IPS-18a (cell line): Measurements from ENCODE around the gene VSIG10L2.

ENCODE experiments used
- H3K27ac ChIP-seq: one replicate; pipeline ENCODE4 v1.5.1; 2013; ENCODE audit warnings: low read length
- H3K27me3 ChIP-seq: one replicate; pipeline ENCODE4 v1.6.1; 2013; ENCODE audit warnings: mild to moderate bottlenecking, low read length; ENCODE audit not compliant: control insufficient read depth, insufficient read depth
- H3K36me3 ChIP-seq: one replicate; pipeline ENCODE4 v1.6.1; 2013; ENCODE audit warnings: low read depth, low read length; ENCODE audit not compliant: control insufficient read depth
- H3K4me1 ChIP-seq: one replicate; pipeline ENCODE4 v1.6.1; 2013; ENCODE audit warnings: low read depth, low read length; ENCODE audit not compliant: control insufficient read depth
- H3K4me3 ChIP-seq: one replicate; pipeline ENCODE4 v1.5.1; 2013; ENCODE audit warnings: low read length
- H3K9ac ChIP-seq: one replicate; pipeline ENCODE4 v1.6.1; 2013; ENCODE audit warnings: mild to moderate bottlenecking, low read length, moderate library complexity
- H3K9me3 ChIP-seq: one replicate; pipeline ENCODE4 v1.6.1; 2013; ENCODE audit warnings: low read depth, low read length; ENCODE audit not compliant: control insufficient read depth

The VSIG10L2 gene

DNA sequence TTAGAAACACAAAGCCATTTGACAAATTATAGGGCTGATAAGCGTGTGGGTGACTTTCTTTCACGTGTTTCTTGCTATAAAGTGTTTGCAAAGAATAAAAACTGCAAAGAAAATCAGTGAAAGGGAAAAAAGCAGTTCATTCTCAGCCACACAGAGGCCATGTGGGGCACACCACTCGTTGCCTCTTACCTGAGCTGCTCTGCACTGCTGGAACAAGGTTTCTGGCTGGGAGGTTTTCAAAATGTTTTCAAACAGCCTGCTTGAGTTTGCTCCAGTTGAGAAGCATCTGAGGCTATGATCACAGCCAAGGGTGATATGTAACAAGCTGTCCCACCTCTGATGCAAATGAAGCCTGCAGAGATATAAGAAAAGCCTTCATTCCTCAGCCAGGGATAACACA is 14.7 kb upstream of the VSIG10L2 start:
- Histone ChIP-seq H3K4me1 (peaks cover 20% of the 10 kb centered on the region), H3K36me3 (no peaks in the 10 kb centered on the region), H3K9me3 (no peaks in the 10 kb centered on the region), H3K27ac (no peak overlapping the region), H3K9ac (no peak overlapping the region), H3K27me3 (peaks cover 20% of the 10 kb centered on the region), H3K4me3 (no peak overlapping the region)

DNA sequence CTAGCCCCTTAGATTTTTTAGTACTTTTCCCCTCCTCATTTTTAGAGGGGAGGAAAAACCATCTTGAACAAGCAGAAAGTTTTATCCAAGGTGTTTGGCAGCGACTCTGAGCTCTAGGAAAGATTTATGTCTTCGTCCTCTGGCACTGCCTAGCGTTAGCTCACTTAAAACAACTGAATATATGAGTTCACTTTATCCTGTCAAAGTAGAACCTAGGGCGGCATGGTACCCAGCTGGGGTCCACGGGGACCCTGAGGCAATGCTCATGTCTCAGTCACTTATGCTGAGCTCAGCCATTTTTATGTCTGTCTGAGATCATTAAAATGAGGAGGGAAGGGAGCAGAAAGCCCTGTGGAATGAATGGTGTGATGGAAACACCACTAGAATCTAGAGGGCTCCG is 14.2 kb upstream of the VSIG10L2 start:
- Histone ChIP-seq H3K27me3 (peaks cover 20% of the 10 kb centered on the region), H3K9ac (no peak overlapping the region), H3K9me3 (no peaks in the 10 kb centered on the region), H3K4me1 (peaks cover 20% of the 10 kb centered on the region), H3K36me3 (no peaks in the 10 kb centered on the region), H3K27ac (no peak overlapping the region), H3K4me3 (no peak overlapping the region)

DNA sequence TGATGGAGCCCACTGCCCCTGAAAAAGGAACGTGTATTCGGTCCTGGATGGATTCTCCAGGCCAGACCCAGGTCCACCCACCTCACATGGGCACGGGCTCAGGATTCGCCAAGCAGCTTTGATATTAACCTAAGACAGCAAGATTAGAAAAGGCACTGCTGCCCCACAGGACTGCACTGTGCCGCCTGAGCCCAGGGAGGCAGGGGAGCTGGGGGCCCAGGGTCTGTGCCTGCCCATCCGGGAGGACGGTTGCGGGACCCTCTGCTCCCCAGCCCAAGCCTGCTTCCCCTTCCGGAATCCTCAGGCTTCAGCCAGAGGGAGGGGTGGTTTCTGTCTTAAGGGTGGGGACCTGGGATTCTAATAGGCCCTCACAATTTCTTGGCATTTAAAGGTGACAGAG is 13.5 kb upstream of the VSIG10L2 start:
- H3K9ac ChIP-seq, result no peak overlapping the region
- peaks cover 20% of the 10 kb centered on the region for H3K27me3 ChIP-seq
- no peak overlapping the region for H3K27ac ChIP-seq
- H3K4me1 ChIP-seq, result peaks cover 20% of the 10 kb centered on the region
- H3K9me3 ChIP-seq, result no peaks in the 10 kb centered on the region
- no peak overlapping the region for H3K4me3 ChIP-seq
- no peaks in the 10 kb centered on the region for H3K36me3 ChIP-seq

DNA sequence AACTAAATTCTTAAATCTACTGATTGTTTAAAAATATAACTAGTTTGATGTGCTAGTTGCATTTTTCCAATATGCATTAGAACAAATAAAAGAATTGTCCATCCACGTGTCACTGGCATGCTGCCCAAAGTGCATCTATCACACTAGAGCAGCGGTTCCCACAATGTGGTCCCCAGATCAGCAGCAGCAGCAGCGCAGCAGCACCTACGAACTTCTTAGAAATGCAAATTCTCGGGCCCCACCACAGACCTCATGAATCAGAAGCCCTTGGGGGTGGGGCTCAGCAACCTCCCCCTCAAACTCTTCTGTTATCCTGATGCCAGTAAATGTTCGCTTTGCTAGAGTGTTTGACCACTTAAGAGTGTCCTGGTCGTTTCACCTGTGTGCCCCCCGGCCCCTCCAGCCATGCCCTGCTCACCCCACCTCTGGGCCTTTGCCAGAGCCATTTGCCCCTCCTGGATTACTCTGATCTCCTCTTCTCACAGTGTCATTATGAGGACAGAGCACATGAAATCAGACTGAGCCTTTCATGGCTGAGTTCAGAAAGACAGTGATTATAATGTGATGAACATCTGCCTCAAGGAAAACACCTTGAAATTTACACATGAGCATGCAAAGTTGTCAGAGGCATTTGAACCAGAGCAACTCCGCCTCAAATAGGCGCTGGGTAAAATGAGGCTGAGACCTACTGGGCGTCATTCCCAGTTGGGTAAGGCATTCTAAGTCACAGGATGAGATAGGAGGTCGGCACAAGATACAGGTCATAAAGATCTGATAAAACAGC is 12.6 kb upstream of the VSIG10L2 start:
- H3K9me3 ChIP-seq, result no peaks in the 10 kb centered on the region
- H3K4me3 ChIP-seq, result no peak overlapping the region
- no peaks in the 10 kb centered on the region for H3K36me3 ChIP-seq
- peaks cover 20% of the 10 kb centered on the region for H3K27me3 ChIP-seq
- peak overlapping the region; percentile 4 for H3K9ac ChIP-seq
- H3K4me1 ChIP-seq, result peaks cover 20% of the 10 kb centered on the region
- H3K27ac ChIP-seq, result no peak overlapping the region

DNA sequence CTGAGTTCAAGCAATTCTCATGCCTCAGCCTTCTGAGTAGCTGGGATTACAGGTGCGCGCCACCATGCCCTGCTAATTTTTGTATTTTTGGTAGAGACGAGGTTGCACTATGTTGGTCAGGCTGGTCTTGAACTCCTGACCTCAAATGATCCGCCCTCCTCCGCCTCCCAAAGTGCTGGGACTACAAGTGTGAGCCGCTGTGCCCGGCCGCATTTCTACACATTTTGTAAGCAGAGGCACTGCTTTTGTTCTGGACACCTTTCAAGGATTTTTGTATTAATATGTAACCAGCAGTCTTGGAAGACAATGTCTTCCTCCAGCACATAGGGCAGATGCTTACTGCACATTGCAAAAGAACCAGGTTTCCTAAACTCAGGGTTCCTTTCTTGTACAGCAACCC is 11.4 kb upstream of the VSIG10L2 start:
- Histone ChIP-seq H3K27ac (no peak overlapping the region), H3K9ac (no peak overlapping the region), H3K4me1 (peaks cover 26% of the 10 kb centered on the region), H3K27me3 (peaks cover 20% of the 10 kb centered on the region), H3K9me3 (no peaks in the 10 kb centered on the region), H3K36me3 (no peaks in the 10 kb centered on the region), H3K4me3 (no peak overlapping the region)

DNA sequence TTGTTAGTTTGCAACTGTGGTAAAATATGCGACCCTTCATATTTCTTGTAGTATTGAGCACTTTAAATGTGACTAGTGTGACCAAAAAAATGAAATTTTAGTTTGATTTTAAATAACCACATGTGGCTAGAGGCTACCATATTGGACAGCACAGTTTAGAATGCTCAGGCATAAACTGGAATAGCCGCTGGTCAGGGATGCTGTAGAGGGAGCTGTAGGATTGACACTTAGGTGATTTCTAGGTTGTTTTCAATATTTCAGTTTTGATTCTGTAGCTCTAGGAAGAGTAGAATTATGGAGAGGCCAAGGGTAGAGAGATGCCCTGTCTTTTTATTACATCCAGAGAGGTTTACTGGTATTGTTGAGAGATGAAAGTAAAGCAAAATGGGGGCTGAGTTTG is 10.8 kb upstream of the VSIG10L2 start:
- Histone ChIP-seq H3K9me3 (no peaks in the 10 kb centered on the region), H3K4me1 (peaks cover 26% of the 10 kb centered on the region), H3K4me3 (no peak overlapping the region), H3K27me3 (peaks cover 20% of the 10 kb centered on the region), H3K36me3 (no peaks in the 10 kb centered on the region), H3K27ac (no peak overlapping the region), H3K9ac (no peak overlapping the region)

DNA sequence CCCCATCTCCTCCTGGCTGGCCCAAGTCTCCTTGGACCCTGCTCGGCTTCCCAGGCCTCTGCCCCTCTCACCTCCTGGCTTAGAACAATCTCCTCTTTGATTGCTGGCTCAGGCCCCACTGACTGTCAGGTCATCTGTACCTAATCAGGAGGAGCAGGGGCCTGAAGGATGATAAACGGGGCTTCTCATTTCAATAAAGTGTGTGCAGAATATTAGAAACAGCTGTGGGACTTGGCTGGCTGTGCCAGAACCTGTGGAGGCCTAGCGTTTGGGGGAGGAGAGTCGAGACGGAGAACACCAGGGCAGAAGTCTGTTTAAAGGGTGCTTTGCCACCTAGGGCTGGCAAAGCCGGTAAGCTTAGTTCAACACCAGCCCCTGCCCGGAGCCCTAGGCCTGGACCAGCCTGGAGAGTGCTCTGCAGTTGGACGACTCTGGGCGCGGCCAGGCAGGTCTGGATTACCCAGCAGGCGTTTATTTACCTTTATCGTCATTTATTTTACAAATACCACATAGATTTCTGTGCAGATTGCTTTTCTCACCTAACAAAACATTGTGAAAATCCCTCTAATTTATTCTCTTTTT is 10.1 kb upstream of the VSIG10L2 start:
- Histone ChIP-seq H3K36me3 (no peaks in the 10 kb centered on the region), H3K4me3 (no peak overlapping the region)

DNA sequence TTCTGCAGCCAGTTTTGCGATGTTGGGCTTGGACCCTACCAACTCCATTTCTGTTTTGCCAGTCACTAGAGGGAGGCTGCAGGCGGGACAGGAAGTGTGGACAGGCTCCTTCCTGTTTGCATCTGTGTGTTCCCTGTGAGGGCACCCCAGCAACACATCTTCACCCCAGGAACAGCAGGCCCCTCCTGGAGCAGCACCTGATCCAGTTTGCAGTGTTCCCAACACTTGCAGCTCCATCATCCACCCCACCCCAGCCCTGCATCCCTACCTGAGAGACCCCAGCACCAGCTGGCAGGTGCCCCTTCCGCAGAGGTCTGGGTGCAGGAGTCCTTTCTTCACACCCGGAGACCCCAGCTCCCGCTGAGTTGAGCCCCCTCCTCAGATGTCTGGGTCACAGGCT is 7.4 kb upstream of the VSIG10L2 start:
- H3K36me3 ChIP-seq, result no peaks in the 10 kb centered on the region
- H3K4me1 ChIP-seq, result peaks cover 26% of the 10 kb centered on the region
- H3K27ac ChIP-seq, result no peak overlapping the region
- H3K9me3 ChIP-seq, result no peaks in the 10 kb centered on the region
- H3K9ac ChIP-seq, result no peak overlapping the region
- no peaks in the 10 kb centered on the region for H3K27me3 ChIP-seq
- H3K4me3 ChIP-seq, result no peak overlapping the region

More for the DNA sequence above, 10.1 kb upstream of the VSIG10L2 start:
- Histone ChIP-seq H3K4me1 (peaks cover 26% of the 10 kb centered on the region), H3K9me3 (no peaks in the 10 kb centered on the region), H3K27me3 (peaks cover 20% of the 10 kb centered on the region), H3K27ac (no peak overlapping the region), H3K9ac (no peak overlapping the region)

DNA sequence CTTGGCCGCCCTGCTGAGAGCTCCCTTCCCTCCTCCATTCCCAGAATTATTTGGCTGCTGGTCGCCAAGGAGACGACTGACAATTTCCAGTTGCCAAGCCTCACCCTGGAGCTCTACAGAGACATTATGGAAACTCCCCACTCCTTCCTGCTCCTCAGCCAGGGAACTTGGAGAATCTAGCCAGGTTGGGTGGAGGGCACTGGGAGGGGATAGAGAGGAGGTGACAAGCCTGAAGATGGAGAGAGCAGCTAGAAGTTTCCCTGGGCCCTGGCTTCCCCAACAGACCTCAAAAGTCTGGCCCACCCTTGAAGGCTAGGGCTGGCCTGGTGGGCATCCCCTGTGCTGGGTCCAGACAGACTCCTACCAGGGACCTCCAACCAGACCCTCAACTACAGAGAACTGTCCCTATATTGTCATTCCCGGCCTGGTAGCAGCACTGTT is 6.7 kb upstream of the VSIG10L2 start:
- Histone ChIP-seq H3K9ac (no peak overlapping the region), H3K4me3 (no peak overlapping the region), H3K9me3 (no peaks in the 10 kb centered on the region), H3K27ac (no peak overlapping the region), H3K4me1 (peaks cover 19% of the 10 kb centered on the region), H3K27me3 (no peaks in the 10 kb centered on the region), H3K36me3 (no peaks in the 10 kb centered on the region)

DNA sequence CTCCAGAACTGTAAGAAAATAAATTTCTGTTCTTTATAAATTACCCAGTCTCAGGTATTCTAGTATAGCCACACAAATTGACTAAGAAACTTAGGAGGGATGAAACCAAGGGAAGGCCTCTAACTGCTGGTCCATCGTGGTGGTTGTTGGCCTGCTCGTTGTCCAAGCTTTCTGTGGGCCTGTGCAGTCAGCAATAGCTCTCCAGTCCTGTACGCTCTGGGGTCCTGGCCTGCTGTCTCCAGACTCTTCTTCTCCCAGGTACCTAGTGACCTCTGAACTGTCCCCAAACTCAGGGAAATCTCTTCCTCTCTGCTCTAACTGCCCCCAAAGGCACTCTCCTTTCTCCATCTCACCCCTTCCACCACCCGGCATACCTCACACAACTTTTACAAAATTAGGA is 5.7 kb upstream of the VSIG10L2 start:
- no peak overlapping the region for H3K4me3 ChIP-seq
- H3K9ac ChIP-seq, result no peak overlapping the region
- H3K27me3 ChIP-seq, result no peaks in the 10 kb centered on the region
- H3K27ac ChIP-seq, result no peak overlapping the region
- H3K36me3 ChIP-seq, result no peaks in the 10 kb centered on the region
- peaks cover 18% of the 10 kb centered on the region for H3K4me1 ChIP-seq
- H3K9me3 ChIP-seq, result no peaks in the 10 kb centered on the region

DNA sequence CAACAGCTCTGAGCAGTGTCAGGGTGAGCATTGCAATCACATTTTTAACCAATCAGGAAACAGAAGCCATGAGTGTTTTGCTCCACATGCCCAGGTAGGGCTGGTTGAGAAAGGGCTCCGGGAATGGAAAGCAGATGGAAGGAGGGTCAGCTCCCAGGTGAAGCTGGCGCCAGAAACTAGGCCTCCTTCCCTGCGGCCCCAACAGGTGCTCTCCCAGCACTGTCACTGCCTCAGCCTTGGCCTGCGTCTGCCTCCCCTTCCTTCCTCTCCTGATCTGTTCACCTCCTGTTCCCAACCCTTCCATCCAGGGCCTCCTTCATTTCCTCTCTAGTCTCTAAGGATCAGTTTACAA is 4.6 kb upstream of the VSIG10L2 start:
- Histone ChIP-seq H3K36me3 (no peaks in the 10 kb centered on the region), H3K9ac (peak overlapping the region; percentile 12), H3K4me1 (peaks cover 18% of the 10 kb centered on the region), H3K27me3 (no peaks in the 10 kb centered on the region), H3K4me3 (no peak overlapping the region), H3K9me3 (no peaks in the 10 kb centered on the region), H3K27ac (no peak overlapping the region)
